IMR-90 (cell line): ENCODE results near the gene IL1R2.

Source experiments
- CHD1 ChIP-seq: IDR thresholded peaks from 2 replicates; pipeline ENCODE4 v1.6.1; 2012; ENCODE audit warnings: low read depth, low read length, improper control_type of control experiment
- FOS ChIP-seq: fragments of 150-350 bp; IDR thresholded peaks from 2 replicates; pipeline ENCODE4 v1.6.1; 2016; ENCODE audit warnings: low read depth, low read length
- POLR2A ChIP-seq: IDR thresholded peaks from 2 replicates; pipeline ENCODE4 v1.6.1; 2012; ENCODE audit warnings: mild to moderate bottlenecking, low read depth, low read length
- RAD21 ChIP-seq: IDR thresholded peaks from 2 replicates; pipeline ENCODE4 v1.6.1; 2012; ENCODE audit warnings: low read length, improper control_type of control experiment
- RCOR1 ChIP-seq: IDR thresholded peaks from 2 replicates; pipeline ENCODE4 v1.6.1; 2012; ENCODE audit warnings: mild to moderate bottlenecking, low read length, improper control_type of control experiment; ENCODE audit not compliant: insufficient replicate concordance
- TF ChIP-seq, protein P1 (sequence below): conservative IDR thresholded peaks from 2 replicates; pipeline ENCODE4 v1.5.1; 2012; ENCODE audit warnings: mild to moderate bottlenecking, low read depth, low read length, improper control_type of control experiment

DNA sequence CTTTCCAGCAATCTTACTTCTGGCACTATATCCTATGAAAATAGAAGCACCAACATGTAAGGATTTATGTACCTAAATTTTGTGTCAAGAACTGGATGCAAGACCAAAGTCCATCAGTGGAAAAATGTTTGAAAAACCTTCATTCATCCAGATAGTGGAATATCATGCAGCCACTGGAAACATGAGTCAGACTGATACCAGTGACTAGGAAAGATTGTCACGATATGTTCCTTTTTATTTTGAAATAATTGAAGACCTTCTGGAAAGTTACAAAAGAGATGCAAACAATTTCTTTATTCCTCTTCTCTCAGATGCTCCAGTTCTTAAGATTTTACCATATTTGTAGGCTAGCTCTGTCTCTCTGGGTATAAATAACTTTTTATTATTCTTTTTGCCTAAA is 40.5 kb upstream of the IL1R2 start:
- TF ChIP-seq, protein P1, sequence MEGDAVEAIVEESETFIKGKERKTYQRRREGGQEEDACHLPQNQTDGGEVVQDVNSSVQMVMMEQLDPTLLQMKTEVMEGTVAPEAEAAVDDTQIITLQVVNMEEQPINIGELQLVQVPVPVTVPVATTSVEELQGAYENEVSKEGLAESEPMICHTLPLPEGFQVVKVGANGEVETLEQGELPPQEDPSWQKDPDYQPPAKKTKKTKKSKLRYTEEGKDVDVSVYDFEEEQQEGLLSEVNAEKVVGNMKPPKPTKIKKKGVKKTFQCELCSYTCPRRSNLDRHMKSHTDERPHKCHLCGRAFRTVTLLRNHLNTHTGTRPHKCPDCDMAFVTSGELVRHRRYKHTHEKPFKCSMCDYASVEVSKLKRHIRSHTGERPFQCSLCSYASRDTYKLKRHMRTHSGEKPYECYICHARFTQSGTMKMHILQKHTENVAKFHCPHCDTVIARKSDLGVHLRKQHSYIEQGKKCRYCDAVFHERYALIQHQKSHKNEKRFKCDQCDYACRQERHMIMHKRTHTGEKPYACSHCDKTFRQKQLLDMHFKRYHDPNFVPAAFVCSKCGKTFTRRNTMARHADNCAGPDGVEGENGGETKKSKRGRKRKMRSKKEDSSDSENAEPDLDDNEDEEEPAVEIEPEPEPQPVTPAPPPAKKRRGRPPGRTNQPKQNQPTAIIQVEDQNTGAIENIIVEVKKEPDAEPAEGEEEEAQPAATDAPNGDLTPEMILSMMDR: no peak
- TF ChIP-seq CHD1 (no peak), POLR2A (no peak), FOS (no peak), RAD21 (no peak), RCOR1 (no peak)
